Activated CD8-positive, alpha-beta T cell treated with anti-CD3 and anti-CD28 coated beads, Interleukin-2, amount 10 ng/mL, durations not matched to agents 7 days and 5 days (primary cell): ENCODE data around the gene SCARB2. TPM values are rescaled to one million over a fixed set of nuclear protein-coding genes. Genes with fewer than 3 reads are reported as not detected.
A peak's percentile ranks its signal among the peaks of the same experiment; 100 is the strongest.

Experiments used
- ATAC-seq: fragments of 150-1000 bp; cut with Tn5 transposase; one replicate; pipeline ENCODE4 v1.10.0; 2021; ENCODE audit warnings: moderate library complexity
- CTCF ChIA-PET: fragments of 350-600 bp; sonication (Branson Sonifier 250); formaldehyde crosslinking; loops from one replicate; lab custom pipeline; 2021; ENCODE audit warnings: antibody characterized with exemption; lab: Charles Lee
- POLR2A ChIA-PET: fragments of 350-600 bp; sonication (Branson Sonifier 250); formaldehyde crosslinking; loops from one replicate; lab custom pipeline; 2021; ENCODE audit warnings: antibody characterized with exemption; lab: Charles Lee
- DNase-seq: peaks from one replicate; pipeline ENCODE4 v3.0.0-alpha.2; 2020
- H3K27ac Mint-ChIP-seq: one replicate; pipeline ENCODE4 v1.8.0; 2021; ENCODE audit warnings: mild to moderate bottlenecking, mixed read lengths
- H3K27me3 Mint-ChIP-seq: one replicate; pipeline ENCODE4 v1.8.0; 2021; ENCODE audit warnings: low read depth, mixed read lengths
- H3K36me3 Mint-ChIP-seq: one replicate; pipeline ENCODE4 v1.8.0; 2021; ENCODE audit warnings: low read depth, mixed read lengths
- H3K4me1 Mint-ChIP-seq: one replicate; pipeline ENCODE4 v1.8.0; 2021; ENCODE audit warnings: low read depth, mixed read lengths
- H3K4me3 Mint-ChIP-seq: one replicate; pipeline ENCODE4 v1.8.0; 2021; ENCODE audit warnings: mild to moderate bottlenecking, mixed read lengths
- H3K9me3 Mint-ChIP-seq: one replicate; pipeline ENCODE4 v1.8.0; 2022; ENCODE audit warnings: mixed read lengths; ENCODE audit not compliant: insufficient read depth
- total RNA-seq, 2 experiments: library from RNA; stranded (reverse); gene quantifications; one replicate each; pipeline ENCODE4 v1.2.3, GENCODE V29; 2021

SCARB2 gene, protein sequence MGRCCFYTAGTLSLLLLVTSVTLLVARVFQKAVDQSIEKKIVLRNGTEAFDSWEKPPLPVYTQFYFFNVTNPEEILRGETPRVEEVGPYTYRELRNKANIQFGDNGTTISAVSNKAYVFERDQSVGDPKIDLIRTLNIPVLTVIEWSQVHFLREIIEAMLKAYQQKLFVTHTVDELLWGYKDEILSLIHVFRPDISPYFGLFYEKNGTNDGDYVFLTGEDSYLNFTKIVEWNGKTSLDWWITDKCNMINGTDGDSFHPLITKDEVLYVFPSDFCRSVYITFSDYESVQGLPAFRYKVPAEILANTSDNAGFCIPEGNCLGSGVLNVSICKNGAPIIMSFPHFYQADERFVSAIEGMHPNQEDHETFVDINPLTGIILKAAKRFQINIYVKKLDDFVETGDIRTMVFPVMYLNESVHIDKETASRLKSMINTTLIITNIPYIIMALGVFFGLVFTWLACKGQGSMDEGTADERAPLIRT
- 10 to 100 TPM in 1 of 2 experiments, 1 to 10 TPM in 1; 8.6 to 10.7 TPM for total RNA-seq

DNA sequence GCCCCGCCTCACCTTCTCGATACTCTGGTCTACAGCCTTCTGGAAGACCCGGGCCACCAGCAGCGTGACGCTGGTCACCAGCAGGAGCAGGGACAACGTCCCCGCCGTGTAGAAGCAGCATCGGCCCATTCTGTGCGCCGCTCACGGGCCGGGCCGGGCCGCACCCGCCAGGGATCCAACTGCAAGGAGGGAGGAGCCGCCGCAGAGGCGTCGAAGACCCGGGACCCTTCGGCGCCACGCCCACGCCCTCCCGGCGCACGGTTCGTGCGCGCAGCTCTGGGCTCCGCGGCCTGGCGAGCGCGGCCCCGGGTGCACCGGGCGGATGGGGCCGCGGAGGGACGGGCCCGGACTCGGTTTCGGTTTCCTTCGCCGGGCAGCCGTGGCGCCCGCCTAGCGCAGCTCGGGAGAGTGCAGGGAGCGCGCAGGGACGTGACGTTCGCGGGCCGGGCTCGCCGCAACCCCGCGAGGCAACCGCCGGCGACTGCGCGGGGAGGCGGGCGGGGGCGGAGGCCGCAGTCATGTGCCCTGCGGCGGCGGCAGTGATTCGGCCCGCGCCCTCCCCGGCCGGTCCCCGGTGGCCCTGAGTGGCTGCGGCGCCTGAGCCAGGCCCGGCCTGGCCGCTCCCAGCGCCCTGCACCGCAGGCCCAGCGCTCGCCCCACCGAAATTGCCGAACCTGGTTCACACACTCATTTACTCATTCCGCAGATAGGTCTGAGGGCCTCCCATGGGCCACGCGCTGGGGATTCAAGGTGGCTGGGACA is at the start of gene SCARB2:
Gene SCARB2, minus strand, starts transcription at position 410 of the 762 bp plus-strand sequence. Its CDS starts 281 bp downstream, at position 129.
- DNase-seq (peak; percentile 69), ATAC-seq (peak; percentile 86)
- Mint-ChIP-seq H3K4me3 (peak within 1 kb of the TSS; percentile 74), H3K36me3 (no peaks in the 10 kb centered on the region), H3K4me1 (peaks cover 28% of the 10 kb centered on the region), H3K9me3 (no peaks in the 10 kb centered on the region), H3K27me3 (peaks cover 21% of the 10 kb centered on the region), H3K27ac (peak within 1 kb of the TSS; percentile 87)
- ChIA-PET POLR2A (interaction anchor here (0.8 to 1.7 kb wide), 3 partner anchors 10 to 65 kb away, joined by 3 to 6 read pairs (median 4); partner anchors contain the start of gene NUP54), CTCF (interaction anchor here (1.2 kb wide), 1 partner anchor 14 kb away, joined by 4 read pairs; no protein-coding TSS in a partner anchor)

- no peak overlapping the region for H3K27ac Mint-ChIP-seq
- CTCF ChIA-PET = no interaction called here
- no peak for ATAC-seq
- DNase-seq = no peak
- H3K9me3 Mint-ChIP-seq = no peaks in the 10 kb centered on the region
- no peaks in the 10 kb centered on the region for H3K36me3 Mint-ChIP-seq
- H3K27me3 Mint-ChIP-seq = peaks cover 26% of the 10 kb centered on the region
- POLR2A ChIA-PET = no interaction called here
- peaks cover 2% of the 10 kb centered on the region for H3K4me1 Mint-ChIP-seq
- no peak overlapping the region for H3K4me3 Mint-ChIP-seq
These were observed 46.9 kb upstream of the SCARB2 start for GRCh38 chr4:76260571-76260970.

- CTCF ChIA-PET = no interaction called here
- H3K27me3 Mint-ChIP-seq = peaks cover 32% of the 10 kb centered on the region
- DNase-seq (no peak), ATAC-seq (no peak)
- no peak overlapping the region for H3K4me3 Mint-ChIP-seq
- no peak overlapping the region for H3K27ac Mint-ChIP-seq
- H3K36me3 Mint-ChIP-seq = no peaks in the 10 kb centered on the region
- POLR2A ChIA-PET = no interaction called here
- no peaks in the 10 kb centered on the region for H3K9me3 Mint-ChIP-seq
- peaks cover 2% of the 10 kb centered on the region for H3K4me1 Mint-ChIP-seq
These were observed 44.2 kb upstream of the SCARB2 start for GRCh38 chr4:76257824-76258223.

GRCh38 chr4:76256968-76257367 is 43.3 kb upstream of the SCARB2 start:
- CTCF ChIA-PET = no interaction called here
- peaks cover 37% of the 10 kb centered on the region for H3K27me3 Mint-ChIP-seq

GRCh38 chr4:76256032-76256431 is 42.4 kb upstream of the SCARB2 start:
- CTCF ChIA-PET = no interaction called here

More at GRCh38 chr4:76256968-76257367, 43.3 kb upstream of the SCARB2 start:
- POLR2A ChIA-PET = no interaction called here
- Mint-ChIP-seq H3K4me1 (peaks cover 2% of the 10 kb centered on the region), H3K4me3 (no peak overlapping the region), H3K27ac (no peak overlapping the region), H3K9me3 (no peaks in the 10 kb centered on the region), H3K36me3 (no peaks in the 10 kb centered on the region)
- no peak for ATAC-seq
- no peak for DNase-seq

DNA sequence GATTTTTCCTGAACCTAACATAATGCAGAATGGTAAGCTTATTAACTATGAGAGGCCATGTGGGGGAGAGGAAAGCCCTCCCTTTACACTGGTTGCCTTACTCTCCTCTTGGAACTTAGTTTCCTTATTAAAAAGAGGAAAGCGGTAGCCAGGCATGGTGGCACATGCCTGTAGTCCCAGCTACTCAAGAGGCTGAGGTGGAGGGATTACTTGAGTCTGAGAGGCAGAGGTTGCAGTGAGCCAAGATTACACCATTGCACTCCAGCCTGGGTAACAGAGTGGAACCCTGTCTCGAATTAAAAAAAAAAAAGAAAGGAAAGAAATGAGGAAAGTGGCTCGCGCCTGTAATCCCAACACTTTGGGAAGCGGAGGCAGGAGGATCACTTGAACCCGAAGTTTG is 39.9 kb upstream of the SCARB2 start:
- H3K4me1 Mint-ChIP-seq = peaks cover 9% of the 10 kb centered on the region
- H3K27ac Mint-ChIP-seq = no peak overlapping the region
- DNase-seq = no peak
- ATAC-seq = no peak
- no peak overlapping the region for H3K4me3 Mint-ChIP-seq
- CTCF ChIA-PET = no interaction called here
- POLR2A ChIA-PET = no interaction called here
- no peaks in the 10 kb centered on the region for H3K9me3 Mint-ChIP-seq
- H3K27me3 Mint-ChIP-seq = peaks cover 47% of the 10 kb centered on the region
- no peaks in the 10 kb centered on the region for H3K36me3 Mint-ChIP-seq

More at GRCh38 chr4:76256032-76256431, 42.4 kb upstream of the SCARB2 start:
- POLR2A ChIA-PET = no interaction called here
- DNase-seq (no peak), ATAC-seq (no peak)
- Mint-ChIP-seq H3K27ac (no peak overlapping the region), H3K9me3 (no peaks in the 10 kb centered on the region), H3K36me3 (no peaks in the 10 kb centered on the region), H3K27me3 (peaks cover 36% of the 10 kb centered on the region), H3K4me1 (peaks cover 7% of the 10 kb centered on the region), H3K4me3 (no peak overlapping the region)

GRCh38 chr4:76252271-76252653 is 38.6 kb upstream of the SCARB2 start:
- no peaks in the 10 kb centered on the region for H3K9me3 Mint-ChIP-seq
- no peak overlapping the region for H3K4me3 Mint-ChIP-seq
- peaks cover 9% of the 10 kb centered on the region for H3K4me1 Mint-ChIP-seq
- CTCF ChIA-PET = interaction anchor here (1.1 to 1.2 kb wide), 2 partner anchors 72 to 256 kb away, joined by 3 to 4 read pairs; no protein-coding TSS in a partner anchor
- no peak for ATAC-seq
- H3K36me3 Mint-ChIP-seq = no peaks in the 10 kb centered on the region
- no peak for DNase-seq
- no peak overlapping the region for H3K27ac Mint-ChIP-seq
- H3K27me3 Mint-ChIP-seq = peaks cover 47% of the 10 kb centered on the region
- POLR2A ChIA-PET = no interaction called here

DNA sequence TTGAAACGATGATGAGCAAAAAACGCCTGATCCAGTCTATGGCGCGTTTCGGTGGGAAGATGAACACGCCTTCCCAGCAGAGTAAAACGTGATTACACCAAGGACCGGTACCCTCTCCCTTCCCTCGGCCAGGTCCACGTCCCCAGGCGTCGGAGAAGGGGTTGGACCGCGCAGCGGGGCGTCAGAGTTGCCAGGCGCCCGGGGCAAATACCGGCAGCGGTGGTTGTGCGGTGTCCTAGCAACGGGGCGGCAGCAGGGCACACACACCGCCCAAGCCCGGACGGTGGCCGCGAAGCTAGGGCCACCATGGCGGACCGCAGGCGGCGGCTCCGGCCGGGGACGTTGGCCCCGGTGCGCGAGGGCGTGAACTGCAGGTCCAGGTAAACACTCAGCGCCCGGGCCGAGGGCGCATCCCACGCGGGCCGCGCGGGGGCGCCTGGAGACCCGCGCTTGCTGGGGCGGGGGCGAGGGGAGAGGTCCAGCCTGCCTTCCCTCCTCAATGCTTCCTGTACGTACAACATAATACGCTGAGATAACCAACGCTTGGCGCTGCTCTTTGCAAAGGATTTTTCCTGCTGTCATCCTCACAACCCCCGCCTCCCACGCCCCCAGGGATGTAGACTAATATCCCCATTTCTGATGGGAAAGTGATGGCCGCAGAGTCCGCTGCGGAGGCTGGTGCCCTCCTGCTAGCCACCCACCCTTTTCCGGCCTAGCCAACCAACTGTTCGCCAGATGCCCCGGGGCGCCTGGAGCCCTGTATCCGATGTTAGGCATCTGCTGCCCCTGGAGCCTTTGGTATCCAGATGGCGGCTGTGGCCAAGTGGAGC is 38.0 kb upstream of the SCARB2 start, which contains the start of gene FAM47E:
Gene FAM47E, plus strand, starts transcription at position 281 of the 830 bp plus-strand sequence. Its CDS starts 26 bp downstream, at position 307.
- ATAC-seq (peak; percentile 88), DNase-seq (peak; percentile 53)
- Mint-ChIP-seq H3K9me3 (no peaks in the 10 kb centered on the region), H3K36me3 (no peaks in the 10 kb centered on the region), H3K27me3 (peaks cover 50% of the 10 kb centered on the region), H3K27ac (no peak within 1 kb of the TSS), H3K4me1 (peaks cover 9% of the 10 kb centered on the region), H3K4me3 (peak within 1 kb of the TSS; percentile 64)
- ChIA-PET CTCF (interaction anchor here (1.2 to 1.6 kb wide), 3 partner anchors 126 to 256 kb away, joined by 3 to 7 read pairs (median 5); no protein-coding TSS in a partner anchor), POLR2A (no interaction called here)

DNA sequence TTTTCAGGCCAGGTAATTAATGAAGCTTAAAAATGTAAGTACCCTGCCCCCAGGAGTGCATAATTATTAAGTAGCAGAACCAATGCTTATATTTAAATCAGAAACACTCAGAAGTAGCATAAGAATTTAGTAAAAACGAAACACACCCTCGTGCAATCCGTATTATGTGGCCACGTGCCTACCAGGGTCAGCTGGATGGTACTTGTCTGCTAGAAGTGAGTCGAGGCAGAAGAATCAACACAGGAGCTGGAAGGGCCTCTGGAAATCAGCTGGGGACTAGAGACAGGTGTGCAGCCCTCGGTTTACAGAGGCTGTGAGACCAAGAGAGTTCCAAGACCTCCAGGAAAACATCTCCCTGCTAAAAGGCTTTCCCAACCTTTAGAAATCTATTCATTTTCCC is 37.3 kb upstream of the SCARB2 start:
- Mint-ChIP-seq H3K9me3 (no peaks in the 10 kb centered on the region), H3K36me3 (no peaks in the 10 kb centered on the region), H3K4me1 (peaks cover 7% of the 10 kb centered on the region), H3K4me3 (peak overlapping the region; percentile 64), H3K27me3 (peaks cover 51% of the 10 kb centered on the region), H3K27ac (no peak overlapping the region)
- POLR2A ChIA-PET = no interaction called here
- CTCF ChIA-PET = interaction anchor here (1.3 to 1.6 kb wide), 2 partner anchors 126 to 128 kb away, joined by 5 to 7 read pairs; no protein-coding TSS in a partner anchor
- ATAC-seq (no peak), DNase-seq (no peak)

DNA sequence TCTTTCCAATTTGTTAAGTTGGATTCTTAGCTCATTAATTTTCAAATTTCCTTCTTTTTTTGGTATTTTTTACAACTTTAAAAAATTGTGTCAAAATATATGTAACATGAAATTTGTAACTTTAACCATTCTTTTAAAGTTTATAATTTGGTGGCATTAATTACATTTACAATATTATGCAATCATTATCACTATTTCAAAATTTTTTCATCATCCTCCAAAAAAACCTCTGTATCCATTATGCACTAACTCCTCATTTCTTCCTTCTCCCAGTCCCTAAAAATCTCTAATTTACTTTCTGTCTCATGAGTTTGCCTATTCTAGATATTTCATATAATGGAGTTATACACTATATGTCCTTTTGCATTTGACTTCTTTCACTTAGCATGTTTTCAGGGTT is 33.2 kb upstream of the SCARB2 start:
- Mint-ChIP-seq H3K4me3 (no peak overlapping the region), H3K4me1 (peaks cover 7% of the 10 kb centered on the region), H3K27me3 (peaks cover 40% of the 10 kb centered on the region), H3K36me3 (no peaks in the 10 kb centered on the region), H3K9me3 (no peaks in the 10 kb centered on the region), H3K27ac (no peak overlapping the region)
- CTCF ChIA-PET = no interaction called here
- DNase-seq (no peak), ATAC-seq (no peak)
- POLR2A ChIA-PET = no interaction called here

GRCh38 chr4:76246025-76246424 is 32.4 kb upstream of the SCARB2 start:
- H3K27me3 Mint-ChIP-seq = peaks cover 37% of the 10 kb centered on the region
- no peak for DNase-seq
- ChIA-PET POLR2A (no interaction called here), CTCF (no interaction called here)
- no peaks in the 10 kb centered on the region for H3K9me3 Mint-ChIP-seq
- H3K4me3 Mint-ChIP-seq = no peak overlapping the region
- no peak for ATAC-seq
- H3K36me3 Mint-ChIP-seq = no peaks in the 10 kb centered on the region
- peaks cover 3% of the 10 kb centered on the region for H3K4me1 Mint-ChIP-seq
- H3K27ac Mint-ChIP-seq = no peak overlapping the region
